Erythroblast (primary cell): Measurements from ENCODE around the gene RAB4B.

Experiments
- GATA1 ChIP-seq: IDR thresholded peaks from 2 replicates; pipeline ENCODE4 v1.6.1; 2011; ENCODE audit warnings: low read depth, mild to moderate bottlenecking, control low read depth, low read length, moderate library complexity
- POLR2A ChIP-seq: IDR thresholded peaks from 2 replicates; pipeline ENCODE4 v1.6.1; 2011; ENCODE audit warnings: mild to moderate bottlenecking, low read length

- no peak for TF ChIP-seq POLR2A
- TF ChIP-seq GATA1: no peak
Measured at GRCh38 chr19:40810160-40810559, 32.1 kb downstream of the RAB4B start.
